MCF 10A (cell line): ENCODE results near the gene CIBAR2. TPM values are rescaled to one million over a fixed set of nuclear protein-coding genes. Genes with fewer than 3 reads are reported as not detected.
A peak's percentile ranks its signal among the peaks of the same experiment; 100 is the strongest.
"Not testable (repeated sequence)": the region's sequence is repeated elsewhere in the genome, so short reads cannot be mapped to it uniquely, and the experiment has no call there.

ENCODE experiments used
- BruUV-seq: library from RNA; stranded (reverse); fragments of 400-500 nt; replicated peaks from 2 replicates; lab custom pipeline; 2021; lab: Mats Ljungman, UMichigan
- CTCF ChIA-PET: fragments of 300-600 bp; sonication (Branson Sonifier 250); formaldehyde crosslinking; extraction: SDS; loops from one replicate; lab custom pipeline; 2021; ENCODE audit warnings: antibody characterized with exemption, inconsistent platforms; lab: Yijun Ruan, JAX
- POLR2A ChIA-PET: fragments of 300-600, 350-650 bp; sonication (Branson Sonifier 250); formaldehyde crosslinking; extraction: SDS; loops from one replicate; lab custom pipeline; 2020; ENCODE audit warnings: antibody characterized with exemption, inconsistent platforms; lab: Yijun Ruan, JAX
- DNase-seq: peaks from one replicate; pipeline ENCODE4 v3.0.0-alpha.2; 2018; ENCODE audit not compliant: unreplicated experiment
- H3K27ac Mint-ChIP-seq: one replicate; pipeline ENCODE4 v1.8.0; 2022; ENCODE audit warnings: mild to moderate bottlenecking, low read depth, mixed read lengths; ENCODE audit not compliant: unreplicated experiment
- H3K27me3 Mint-ChIP-seq: one replicate; pipeline ENCODE4 v1.8.0; 2022; ENCODE audit warnings: mixed read lengths; ENCODE audit not compliant: insufficient read depth, unreplicated experiment
- H3K36me3 Mint-ChIP-seq: one replicate; pipeline ENCODE4 v1.8.0; 2022; ENCODE audit warnings: mild to moderate bottlenecking, moderate library complexity, mixed read lengths; ENCODE audit not compliant: insufficient read depth, unreplicated experiment
- H3K4me1 Mint-ChIP-seq: one replicate; pipeline ENCODE4 v1.8.0; 2022; ENCODE audit warnings: mixed read lengths; ENCODE audit not compliant: insufficient read depth, unreplicated experiment
- H3K4me3 Mint-ChIP-seq: one replicate; pipeline ENCODE4 v1.8.0; 2022; ENCODE audit warnings: mild to moderate bottlenecking, moderate library complexity, mixed read lengths; ENCODE audit not compliant: unreplicated experiment
- H3K9me3 Mint-ChIP-seq: one replicate; pipeline ENCODE4 v1.8.0; 2022; ENCODE audit warnings: mixed read lengths; ENCODE audit not compliant: unreplicated experiment
- intact Hi-C: fragments of 100-400 bp; cut with micrococcal nuclease; formaldehyde crosslinking; loops from 2 replicates; pipeline ENCODE4 v1.14.1; 2022
- total RNA-seq: library from RNA; stranded (reverse); gene quantifications from 2 replicates; pipeline ENCODE4 v1.2.3, GENCODE V29; 2022
- TF ChIP-seq, protein P1 (sequence below): fragments of 200-600 bp; IDR thresholded peaks from one replicate; pipeline ENCODE4 v1.8.0; 2022; ENCODE audit warnings: antibody characterized with exemption, mild to moderate bottlenecking; ENCODE audit not compliant: unreplicated experiment

The CIBAR2 gene
- total RNA-seq, 1 experiment from 2014 or later = not detected

DNA sequence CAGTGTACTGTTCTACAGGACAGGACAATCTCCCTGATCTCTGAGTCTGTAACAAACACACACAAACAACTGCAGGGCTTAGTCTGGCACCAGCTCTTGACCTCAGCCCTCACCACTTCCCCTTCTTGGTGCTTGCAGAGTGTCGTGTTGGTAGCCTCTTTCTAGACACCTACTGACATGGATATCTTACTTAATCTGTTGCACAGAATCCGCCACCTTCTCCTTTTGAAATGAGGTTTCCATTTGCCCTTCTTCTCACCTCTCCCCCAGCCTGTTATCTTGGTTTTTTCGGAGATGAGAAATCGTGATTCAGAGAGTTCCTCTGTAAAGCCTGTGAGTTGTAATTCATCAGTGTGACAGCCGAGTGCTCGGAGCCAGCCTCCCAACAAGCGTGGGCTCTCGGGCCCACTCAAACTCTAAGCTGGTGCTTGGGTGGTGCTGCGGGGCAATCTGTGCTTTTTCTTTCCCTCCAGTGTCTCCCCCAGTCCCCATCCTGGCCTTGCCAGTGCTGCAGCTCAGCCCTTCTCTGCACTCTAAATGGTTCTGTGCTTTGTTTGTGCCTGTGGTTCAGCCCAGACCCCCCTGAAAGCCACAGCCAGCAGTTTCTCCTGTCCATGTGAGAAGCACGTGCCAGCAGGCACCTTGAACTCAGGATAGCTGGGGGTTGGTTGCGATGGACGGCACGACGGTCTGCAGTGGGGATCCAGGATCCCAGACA is 56.6 kb downstream of the CIBAR2 start:
- H3K36me3 Mint-ChIP-seq = peaks cover 5% of the 10 kb centered on the region
- intact Hi-C loops = no loop called here
- no TSS peak for BruUV-seq
- peaks cover 11% of the 10 kb centered on the region for H3K4me1 Mint-ChIP-seq
- H3K27me3 Mint-ChIP-seq = no peaks in the 10 kb centered on the region
- H3K4me3 Mint-ChIP-seq = peak overlapping the region; percentile 62
- DNase-seq = peak; percentile 37
- peak overlapping the region; percentile 77 for H3K27ac Mint-ChIP-seq
- POLR2A ChIA-PET = interaction anchor here (0.7 to 1.6 kb wide), 2 partner anchors 27 to 104 kb away, joined by 3 to 5 read pairs; no protein-coding TSS in a partner anchor
- TF ChIP-seq, protein P1, sequence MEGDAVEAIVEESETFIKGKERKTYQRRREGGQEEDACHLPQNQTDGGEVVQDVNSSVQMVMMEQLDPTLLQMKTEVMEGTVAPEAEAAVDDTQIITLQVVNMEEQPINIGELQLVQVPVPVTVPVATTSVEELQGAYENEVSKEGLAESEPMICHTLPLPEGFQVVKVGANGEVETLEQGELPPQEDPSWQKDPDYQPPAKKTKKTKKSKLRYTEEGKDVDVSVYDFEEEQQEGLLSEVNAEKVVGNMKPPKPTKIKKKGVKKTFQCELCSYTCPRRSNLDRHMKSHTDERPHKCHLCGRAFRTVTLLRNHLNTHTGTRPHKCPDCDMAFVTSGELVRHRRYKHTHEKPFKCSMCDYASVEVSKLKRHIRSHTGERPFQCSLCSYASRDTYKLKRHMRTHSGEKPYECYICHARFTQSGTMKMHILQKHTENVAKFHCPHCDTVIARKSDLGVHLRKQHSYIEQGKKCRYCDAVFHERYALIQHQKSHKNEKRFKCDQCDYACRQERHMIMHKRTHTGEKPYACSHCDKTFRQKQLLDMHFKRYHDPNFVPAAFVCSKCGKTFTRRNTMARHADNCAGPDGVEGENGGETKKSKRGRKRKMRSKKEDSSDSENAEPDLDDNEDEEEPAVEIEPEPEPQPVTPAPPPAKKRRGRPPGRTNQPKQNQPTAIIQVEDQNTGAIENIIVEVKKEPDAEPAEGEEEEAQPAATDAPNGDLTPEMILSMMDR = no peak
- H3K9me3 Mint-ChIP-seq = no peaks in the 10 kb centered on the region
- CTCF ChIA-PET = no interaction called here

DNA sequence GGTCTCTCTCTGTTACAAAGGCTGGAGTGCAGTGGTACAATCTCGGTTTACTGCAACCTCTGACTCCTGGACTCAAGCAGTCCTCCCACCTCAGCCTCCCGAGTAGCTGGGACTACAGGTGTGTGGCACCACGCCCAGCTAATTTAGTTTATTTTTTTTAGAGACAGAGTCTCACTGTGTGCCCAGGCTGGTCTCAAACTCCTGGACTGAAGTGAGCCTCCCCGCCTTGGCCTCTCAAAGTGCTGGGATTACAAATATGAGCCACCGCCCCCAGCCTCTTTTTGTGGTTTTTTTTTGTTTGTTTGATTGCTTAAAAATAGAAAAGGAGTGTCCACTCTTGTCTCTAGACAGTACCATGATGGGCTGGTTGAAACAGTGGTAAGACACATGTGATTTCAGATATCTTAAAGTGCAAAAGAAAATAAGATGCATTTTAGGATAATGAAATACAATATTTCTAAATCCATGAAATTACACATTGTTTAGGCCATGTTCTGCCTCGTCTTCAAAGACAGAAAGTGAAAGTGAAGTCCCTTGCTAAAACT is 57.3 kb downstream of the CIBAR2 start:
- no TSS peak for BruUV-seq
- Mint-ChIP-seq H3K4me3 (peak overlapping the region; percentile 62), H3K4me1 (peaks cover 11% of the 10 kb centered on the region), H3K27me3 (no peaks in the 10 kb centered on the region), H3K27ac (peak overlapping the region; percentile 77), H3K36me3 (peaks cover 5% of the 10 kb centered on the region), H3K9me3 (no peaks in the 10 kb centered on the region)
- no peak for DNase-seq
- intact Hi-C loops = no loop called here
- ChIA-PET POLR2A (interaction anchor here (0.7 to 1.6 kb wide), 3 partner anchors 27 to 104 kb away, joined by 3 to 5 read pairs (median 3); no protein-coding TSS in a partner anchor), CTCF (no interaction called here)
- TF ChIP-seq, protein P1 = no peak

DNA sequence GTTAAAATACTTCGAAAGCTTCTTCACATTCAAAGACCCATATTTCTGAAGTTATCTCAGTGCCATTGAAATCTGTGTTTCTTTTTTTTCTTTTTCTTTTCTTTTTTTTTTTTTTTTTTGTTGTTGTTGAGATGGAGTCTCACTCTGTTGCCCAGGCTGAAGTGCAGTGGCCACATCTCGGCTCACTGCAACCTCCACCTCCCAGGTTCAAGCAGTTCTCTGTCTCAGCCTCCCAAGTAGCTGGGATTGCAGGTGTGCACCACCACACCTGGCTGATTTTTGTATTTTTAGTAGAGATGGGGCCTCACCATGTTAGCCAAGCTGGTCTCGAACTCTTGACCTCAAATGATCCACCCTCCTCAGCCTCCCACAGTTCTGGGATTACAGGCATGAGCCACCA is 58.0 kb downstream of the CIBAR2 start:
- DNase-seq, BruUV-seq, H3K27ac Mint-ChIP-seq, intact Hi-C loops, H3K4me3 Mint-ChIP-seq, H3K9me3 Mint-ChIP-seq, H3K27me3 Mint-ChIP-seq, H3K36me3 Mint-ChIP-seq, CTCF ChIA-PET: not testable (repeated sequence)
- H3K4me1 Mint-ChIP-seq = peaks cover 11% of the 10 kb centered on the region
- POLR2A ChIA-PET = interaction anchor here (0.9 kb wide), 1 partner anchor 27 kb away, joined by 3 read pairs; no protein-coding TSS in a partner anchor

DNA sequence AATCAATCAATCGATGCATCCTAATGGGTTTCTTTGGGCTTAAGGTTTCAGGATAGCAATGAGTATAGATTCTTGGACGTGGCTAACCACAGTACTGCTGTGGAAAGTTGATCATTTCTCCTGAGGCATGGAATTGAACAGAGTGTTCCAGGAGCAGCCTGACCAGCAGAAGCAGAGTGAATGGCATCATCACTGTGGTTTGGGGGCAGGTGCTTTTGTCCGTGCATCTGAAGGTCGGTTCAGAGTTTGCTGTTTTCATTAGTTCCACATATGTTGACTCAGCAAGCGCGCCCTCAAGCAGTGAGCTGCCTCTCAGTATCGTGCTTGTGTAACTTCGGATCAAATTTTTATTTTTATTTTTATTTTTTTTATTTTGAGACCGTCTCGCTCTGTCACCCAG is 59.7 kb downstream of the CIBAR2 start:
- no peak overlapping the region for H3K27ac Mint-ChIP-seq
- H3K9me3 Mint-ChIP-seq = no peaks in the 10 kb centered on the region
- intact Hi-C loops = no loop called here
- no peak overlapping the region for H3K4me3 Mint-ChIP-seq
- TF ChIP-seq, protein P1 = no peak
- no peaks in the 10 kb centered on the region for H3K27me3 Mint-ChIP-seq
- no TSS peak for BruUV-seq
- H3K36me3 Mint-ChIP-seq = peaks cover 3% of the 10 kb centered on the region
- POLR2A ChIA-PET = no interaction called here
- CTCF ChIA-PET = interaction anchor here (1.0 kb wide), 1 partner anchor 9 kb away, joined by 3 read pairs; no protein-coding TSS in a partner anchor
- DNase-seq = peak; percentile 16
- peaks cover 11% of the 10 kb centered on the region for H3K4me1 Mint-ChIP-seq
